Pancreas (tissue), 10 donors: ENCODE data around the gene HRH1. TPM values are rescaled to one million over a fixed set of nuclear protein-coding genes. Genes with fewer than 3 reads are reported as not detected.
A peak's percentile ranks its signal among the peaks of the same experiment; 100 is the strongest.

Experiments
- ATAC-seq, 4 donors: fragments of 200-7000 bp; cut with Tn5 transposase; one replicate each; pipeline versions ENCODE4 v1.8.0 to v1.9.1; 2020; ENCODE audit warnings: mild to moderate bottlenecking in 4 of 4, moderate library complexity in 4 of 4
- DNase-seq, 6 donors: peaks; one replicate each; pipeline ENCODE4 v3.0.0-alpha.2; 2020
- FAIRE-seq: peaks from 2 replicates; lab custom pipeline; 2012; peaks lifted over from hg19 to GRCh38; lab: Jason Lieb, UNC
- H3K27ac ChIP-seq, 4 donors: fragments of 200-600 bp; sonication (generic); 1 replicate in 3 of 4; 2 replicates in 1 of 4; pipeline versions ENCODE4 v1.5.0 to v1.8.0; 2020
- H3K27me3 ChIP-seq, 4 donors: fragments of 200-600 bp; one replicate each; pipeline ENCODE4 v1.8.0; 2021
- H3K36me3 ChIP-seq, 3 donors: fragments of 200-600 bp; sonication (generic) in 1 of 3; one replicate each; pipeline versions ENCODE4 v1.5.0 to v1.8.0; 2020 to 2021
- H3K4me1 ChIP-seq, 3 donors: fragments of 200-600 bp; one replicate each; pipeline ENCODE4 v1.8.0; 2021
- H3K4me3 ChIP-seq, 4 donors: fragments of 200-600 bp; sonication (generic) in 2 of 4; one replicate each; pipeline versions ENCODE4 v1.5.0 to v1.8.0; 2020 to 2021
- H3K9me3 ChIP-seq, 4 donors: fragments of 200-600 bp; one replicate each; pipeline ENCODE4 v1.8.0; 2021
- CTCF ChIP-seq, 4 donors: fragments of 200-600 bp; sonication (generic) in 3 of 4; IDR thresholded peaks; one replicate each; pipeline versions ENCODE4 v1.5.0 to v1.8.0; 2021; ENCODE audit warnings: antibody characterized with exemption in 4 of 4
- WGBS, 2 donors: extraction: QIAGEN DNeasy Blood & Tissue Kit; methylation state at CpG; one replicate each; pipeline ENCODE4 v1.1.7; 2013; 5-methylcytosine and 5-hydroxymethylcytosine counted together
- intact Hi-C, 3 donors: fragments of 100-400 bp; cut with DNase I; formaldehyde crosslinking; loops; one replicate each; pipeline versions ENCODE4 v1.11.1 to v1.14.2; 2022
- polyA plus RNA-seq, 2 donors: library from polyadenylated mRNA; stranded (reverse); fragments of 200-250 nt; gene quantifications; one replicate each; pipeline ENCODE4 v1.2.3, GENCODE V29; 2013
- total RNA-seq, 6 donors: library from RNA; stranded (reverse); fragmentation: NEBNext Ultra II Directional in 4 of 6; extraction: Animal tissue kit (Norgen Biotek cat#: 25700) in 4 of 6; gene quantifications; one replicate each; pipeline versions ENCODE4 v1.2.1 to v1.2.4, GENCODE V29; 2021 to 2023
- donor health status: healthy with polysubstance abuse.
- donor health status: DM: no; HTN: no; CAD: no; lungs with moderate emphysema.
- donor health status: DM: no; HTN: no; CAD: no.
- donor health status: control.
- donor health status: control.
- donor health status: Bipolar disorder and iron deficiency.
- donor health status: DM: yes; HTN: yes; CAD: no.
- donor health status: DM: no; HTN: no; CAD: no.
- donor health status: DM: no; HTN: no; CAD: no.
- donor health status: DM: yes; HTN: yes; CAD: no.

HRH1 gene
- total and polyA plus RNA-seq, 8 donors: 0.16 to 1.3 (median 0.25) TPM

- intact Hi-C loops: no loop called here
- ATAC-seq (no peak), DNase-seq (no peak), FAIRE-seq (no peak)
- Histone ChIP-seq H3K36me3 (no peaks in the 10 kb centered on the region), H3K4me1 (peaks cover 0 to 11% (median 7%) of the 10 kb centered on the region in 3 donors), H3K4me3 (no peak overlapping the region), H3K9me3 (no peaks in the 10 kb centered on the region), H3K27me3 (no peaks in the 10 kb centered on the region), H3K27ac (no peak overlapping the region)
- WGBS, 2 donors: 48 to 85% methylated on average over 2 of the region's 2 CpGs
- no peak for TF ChIP-seq CTCF (IDR thresholded peaks at IDR 0.05)
Measured at GRCh38 chr3:11275926-11276325, 121.6 kb downstream of the HRH1 start.

- H3K9me3 ChIP-seq: no peaks in the 10 kb centered on the region
- FAIRE-seq (no peak), DNase-seq (no peak), ATAC-seq (no peak)
- WGBS, 2 donors: 83 to 84% methylated on average over 2 of the region's 2 CpGs
- no peak for TF ChIP-seq CTCF (IDR thresholded peaks at IDR 0.05)
- H3K4me3 ChIP-seq: no peak overlapping the region
- H3K4me1 ChIP-seq: peaks cover 0 to 9% (median 7%) of the 10 kb centered on the region in 3 donors
- intact Hi-C loops: no loop called here
- peaks cover 0 to 1% (median 0%) of the 10 kb centered on the region in 3 donors for H3K36me3 ChIP-seq
- no peaks in the 10 kb centered on the region for H3K27me3 ChIP-seq
- no peak overlapping the region for H3K27ac ChIP-seq
Measured at GRCh38 chr3:11276901-11277300, 122.6 kb downstream of the HRH1 start.

- no peaks in the 10 kb centered on the region for H3K9me3 ChIP-seq
- FAIRE-seq (no peak), ATAC-seq (peak in 3 of 4 donors; percentile 36 to 76 (median 53)), DNase-seq (no peak)
- no peak overlapping the region for H3K4me3 ChIP-seq
- H3K27ac ChIP-seq: peak overlapping the region in 2 of 4 donors; percentile 34 to 44
- TF ChIP-seq CTCF (IDR thresholded peaks at IDR 0.05): no peak
- H3K4me1 ChIP-seq: peaks cover 0 to 6% (median 0%) of the 10 kb centered on the region in 3 donors
- 80 to 83% methylated on average over 5 of the region's 5 CpGs for WGBS, 2 donors
- H3K36me3 ChIP-seq: peaks cover 0 to 6% (median 0%) of the 10 kb centered on the region in 3 donors
- H3K27me3 ChIP-seq: no peaks in the 10 kb centered on the region
- intact Hi-C loops: no loop called here
Measured at GRCh38 chr3:11282250-11283138, 128.2 kb downstream of the HRH1 start.

- DNase-seq (no peak), ATAC-seq (peak in 2 of 4 donors; percentile 15 to 48), FAIRE-seq (no peak)
- H3K4me3 ChIP-seq: no peak overlapping the region
- no peak for TF ChIP-seq CTCF (IDR thresholded peaks at IDR 0.05)
- H3K27ac ChIP-seq: peak overlapping the region in 2 of 4 donors; percentile 34 to 44
- intact Hi-C loops: no loop called here
- H3K27me3 ChIP-seq: no peaks in the 10 kb centered on the region
- no peaks in the 10 kb centered on the region for H3K9me3 ChIP-seq
- peaks cover 0 to 6% (median 0%) of the 10 kb centered on the region in 3 donors for H3K36me3 ChIP-seq
- 87 to 93% methylated on average over 1 of the region's 1 CpG for WGBS, 2 donors
- peaks cover 0 to 6% (median 0%) of the 10 kb centered on the region in 3 donors for H3K4me1 ChIP-seq
Measured at GRCh38 chr3:11283139-11283475, 128.8 kb downstream of the HRH1 start.

- no peak for FAIRE-seq
- H3K4me1 ChIP-seq: peaks cover 0 to 6% (median 0%) of the 10 kb centered on the region in 3 donors
- no peak overlapping the region for H3K27ac ChIP-seq
- 98 to 99% methylated on average over 1 of the region's 1 CpG for WGBS, 2 donors
- no peak for TF ChIP-seq CTCF (IDR thresholded peaks at IDR 0.05)
- no peak for ATAC-seq
- no peak overlapping the region for H3K4me3 ChIP-seq
- H3K27me3 ChIP-seq: no peaks in the 10 kb centered on the region
- DNase-seq: no peak
- intact Hi-C loops: no loop called here
- peaks cover 0 to 6% (median 0%) of the 10 kb centered on the region in 3 donors for H3K36me3 ChIP-seq
- H3K9me3 ChIP-seq: no peaks in the 10 kb centered on the region
Measured at GRCh38 chr3:11284011-11284410, 129.7 kb downstream of the HRH1 start.
